AG09309 (cell line): ENCODE results near the gene MID2.

Experiments used
- DNase-seq: peaks from one replicate; pipeline ENCODE4 v3.0.0-alpha.2; 2010; ENCODE audit warnings: low read depth
- H3K4me3 ChIP-seq: 2 replicates; pipeline ENCODE4 v1.5.1; 2011; ENCODE audit warnings: mild to moderate bottlenecking, low read depth, low read length, moderate library complexity; ENCODE audit not compliant: control insufficient read depth
- TF ChIP-seq, protein P1 (sequence below): IDR thresholded peaks from 2 replicates; pipeline ENCODE4 v1.5.1; 2011; ENCODE audit warnings: mild to moderate bottlenecking, low read depth, low read length, inconsistent platforms; ENCODE audit not compliant: insufficient read depth, control insufficient read depth; ENCODE audit errors: missing control alignments

The MID2 gene

DNA sequence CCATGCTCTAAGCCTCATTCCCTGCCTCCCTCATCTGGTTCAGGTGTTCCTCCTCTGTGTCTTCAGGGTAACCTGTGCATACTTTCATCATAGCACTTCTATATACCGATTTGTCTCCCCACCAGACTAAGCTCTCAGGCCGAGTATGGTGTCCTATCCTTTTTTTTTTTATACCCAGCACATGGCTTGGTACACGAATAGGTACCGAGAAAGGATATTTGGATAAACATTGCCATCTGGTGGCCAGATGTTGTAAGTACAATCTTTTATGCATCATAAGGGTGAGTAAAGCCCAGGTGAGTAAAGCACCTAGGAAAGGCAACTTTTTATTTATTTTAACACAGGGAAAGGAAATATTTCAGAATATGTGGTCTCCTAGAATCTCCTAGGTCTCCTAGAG is 68.4 kb downstream of the MID2 start:
- TF ChIP-seq, protein P1, sequence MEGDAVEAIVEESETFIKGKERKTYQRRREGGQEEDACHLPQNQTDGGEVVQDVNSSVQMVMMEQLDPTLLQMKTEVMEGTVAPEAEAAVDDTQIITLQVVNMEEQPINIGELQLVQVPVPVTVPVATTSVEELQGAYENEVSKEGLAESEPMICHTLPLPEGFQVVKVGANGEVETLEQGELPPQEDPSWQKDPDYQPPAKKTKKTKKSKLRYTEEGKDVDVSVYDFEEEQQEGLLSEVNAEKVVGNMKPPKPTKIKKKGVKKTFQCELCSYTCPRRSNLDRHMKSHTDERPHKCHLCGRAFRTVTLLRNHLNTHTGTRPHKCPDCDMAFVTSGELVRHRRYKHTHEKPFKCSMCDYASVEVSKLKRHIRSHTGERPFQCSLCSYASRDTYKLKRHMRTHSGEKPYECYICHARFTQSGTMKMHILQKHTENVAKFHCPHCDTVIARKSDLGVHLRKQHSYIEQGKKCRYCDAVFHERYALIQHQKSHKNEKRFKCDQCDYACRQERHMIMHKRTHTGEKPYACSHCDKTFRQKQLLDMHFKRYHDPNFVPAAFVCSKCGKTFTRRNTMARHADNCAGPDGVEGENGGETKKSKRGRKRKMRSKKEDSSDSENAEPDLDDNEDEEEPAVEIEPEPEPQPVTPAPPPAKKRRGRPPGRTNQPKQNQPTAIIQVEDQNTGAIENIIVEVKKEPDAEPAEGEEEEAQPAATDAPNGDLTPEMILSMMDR, result peak; percentile 49
- H3K4me3 ChIP-seq, result no peak overlapping the region
- DNase-seq, result no peak

- H3K4me3 ChIP-seq, result no peak overlapping the region
- DNase-seq, result no peak
- TF ChIP-seq, protein P1, result no peak
Observed at GRCh38 chrX:107902721-107903120, 77.1 kb downstream of the MID2 start.

- H3K4me3 ChIP-seq, result no peak overlapping the region
- TF ChIP-seq, protein P1, result no peak
- DNase-seq, result no peak
Observed at GRCh38 chrX:107905366-107905765, 79.7 kb downstream of the MID2 start.

- DNase-seq, result no peak
- TF ChIP-seq, protein P1, result no peak
Observed at GRCh38 chrX:107924136-107924746, 98.6 kb downstream of the MID2 start.

DNA sequence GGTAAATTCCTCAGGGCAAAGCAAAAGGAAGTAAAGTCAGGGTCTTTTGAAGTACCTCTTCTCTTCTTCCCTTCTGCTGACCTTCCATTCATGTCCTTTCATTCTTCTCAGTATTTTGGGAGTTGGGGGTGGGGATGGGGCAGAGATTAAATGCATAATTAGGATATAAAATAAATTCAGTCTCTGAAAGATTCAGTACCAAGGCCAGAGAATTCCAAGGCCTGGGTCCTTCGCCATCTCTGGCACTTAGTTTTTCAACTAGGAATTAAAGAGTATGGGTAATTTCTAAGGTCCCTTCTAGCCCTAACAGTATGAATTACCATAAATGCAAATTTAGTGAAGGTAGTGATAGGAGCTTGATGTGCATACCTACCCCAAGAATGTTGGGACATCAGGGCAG is 108.6 kb downstream of the MID2 start:
- DNase-seq, result no peak
- no peak overlapping the region for H3K4me3 ChIP-seq
- TF ChIP-seq, protein P1, result no peak

More at GRCh38 chrX:107924136-107924746, 98.6 kb downstream of the MID2 start:
- no peak overlapping the region for H3K4me3 ChIP-seq

GRCh38 chrX:107935200-107935599 is 109.5 kb downstream of the MID2 start:
- TF ChIP-seq, protein P1, result no peak
- no peak overlapping the region for H3K4me3 ChIP-seq
- DNase-seq, result no peak

DNA sequence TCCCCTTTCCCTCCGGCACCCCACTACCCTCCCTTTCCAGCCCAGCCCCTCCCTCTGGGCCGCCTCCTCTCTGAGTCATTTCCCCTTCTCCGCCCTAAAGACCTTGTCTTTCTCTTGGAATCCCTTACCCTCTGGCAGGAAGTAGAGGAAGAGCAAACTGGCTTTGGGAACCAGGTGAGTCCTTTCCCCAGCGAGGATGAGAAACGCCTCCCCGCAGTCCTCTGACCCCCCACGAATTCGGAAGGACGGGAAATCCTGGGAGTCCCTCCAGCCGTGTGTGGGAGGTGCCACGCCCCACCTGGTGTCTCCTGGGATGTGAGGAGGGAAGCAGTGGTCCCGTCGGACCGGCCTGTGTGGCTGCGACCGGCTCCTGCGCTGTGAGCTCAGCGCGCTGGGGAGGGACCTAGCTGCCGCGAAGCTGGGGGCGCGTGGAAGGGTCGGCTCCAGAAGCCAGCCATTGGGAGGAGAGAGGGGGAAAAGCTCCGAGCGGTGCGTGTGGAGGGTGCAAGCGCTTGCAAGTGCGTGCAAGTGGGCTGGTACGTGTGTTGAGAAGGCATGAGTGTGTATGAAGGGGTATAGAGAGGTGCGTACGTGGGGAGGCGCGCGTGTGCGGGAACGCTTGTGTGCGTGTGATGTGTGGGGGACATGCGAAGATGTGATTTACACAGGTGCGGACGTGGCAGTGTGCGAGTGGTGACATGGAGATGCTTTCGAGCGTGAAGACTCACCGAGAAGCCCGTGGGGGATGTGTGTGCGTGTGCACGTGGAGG is 110.2 kb downstream of the MID2 start:
- TF ChIP-seq, protein P1, result no peak
- no peak overlapping the region for H3K4me3 ChIP-seq
- DNase-seq, result no peak
